ENCODE data around the gene L1CAM.

DNA sequence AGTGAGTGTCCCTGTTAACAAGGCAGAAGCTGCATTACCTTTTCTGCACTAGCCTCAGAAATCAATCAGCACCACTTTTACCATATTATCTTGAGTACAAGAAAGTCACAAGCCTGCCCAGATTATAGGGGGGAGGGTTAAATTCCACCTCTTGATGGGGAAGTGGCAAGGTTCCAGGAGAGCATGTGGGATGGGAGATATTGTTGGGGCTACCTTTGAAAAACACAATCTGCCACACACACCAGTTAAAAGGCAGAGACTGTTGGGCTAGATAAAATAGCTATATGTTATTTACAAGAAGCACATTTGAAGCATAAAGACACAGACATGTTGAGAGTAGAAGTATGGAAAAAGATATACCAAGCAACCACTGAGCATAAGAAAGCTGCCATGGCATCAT, 11.9 kb upstream of the L1CAM start:
- TF ChIP-seq, protein P1, sequence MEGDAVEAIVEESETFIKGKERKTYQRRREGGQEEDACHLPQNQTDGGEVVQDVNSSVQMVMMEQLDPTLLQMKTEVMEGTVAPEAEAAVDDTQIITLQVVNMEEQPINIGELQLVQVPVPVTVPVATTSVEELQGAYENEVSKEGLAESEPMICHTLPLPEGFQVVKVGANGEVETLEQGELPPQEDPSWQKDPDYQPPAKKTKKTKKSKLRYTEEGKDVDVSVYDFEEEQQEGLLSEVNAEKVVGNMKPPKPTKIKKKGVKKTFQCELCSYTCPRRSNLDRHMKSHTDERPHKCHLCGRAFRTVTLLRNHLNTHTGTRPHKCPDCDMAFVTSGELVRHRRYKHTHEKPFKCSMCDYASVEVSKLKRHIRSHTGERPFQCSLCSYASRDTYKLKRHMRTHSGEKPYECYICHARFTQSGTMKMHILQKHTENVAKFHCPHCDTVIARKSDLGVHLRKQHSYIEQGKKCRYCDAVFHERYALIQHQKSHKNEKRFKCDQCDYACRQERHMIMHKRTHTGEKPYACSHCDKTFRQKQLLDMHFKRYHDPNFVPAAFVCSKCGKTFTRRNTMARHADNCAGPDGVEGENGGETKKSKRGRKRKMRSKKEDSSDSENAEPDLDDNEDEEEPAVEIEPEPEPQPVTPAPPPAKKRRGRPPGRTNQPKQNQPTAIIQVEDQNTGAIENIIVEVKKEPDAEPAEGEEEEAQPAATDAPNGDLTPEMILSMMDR (IDR thresholded peaks at IDR 0.05) = no peak
- no peak for TF ChIP-seq TAF1 (IDR thresholded peaks at IDR 0.05; ENCODE audit: borderline replicate concordance, low read depth, low read length)
- no peak for TF ChIP-seq POLR2AphosphoS5 (IDR thresholded peaks at IDR 0.05; ENCODE audit: low read depth, low read length)

Measured in SK-N-SH (cell line).